GM10248 (cell line): ENCODE results near the gene MMD.
"Not testable (repeated sequence)": the region's sequence is repeated elsewhere in the genome, so short reads cannot be mapped to it uniquely, and the experiment has no call there.

Source experiments
- CTCF ChIA-PET: fragments of 300-600 bp; sonication (Branson Sonifier 250); formaldehyde crosslinking; extraction: SDS; loops from one replicate; lab custom pipeline; 2021; ENCODE audit warnings: antibody characterized with exemption; lab: Yijun Ruan, JAX
- POLR2A ChIA-PET: fragments of 350-650 bp; sonication (Branson Sonifier 250); formaldehyde crosslinking; extraction: SDS; loops from one replicate; lab custom pipeline; 2020; ENCODE audit warnings: antibody characterized with exemption; lab: Yijun Ruan, JAX
- DNase-seq: peaks from one replicate; pipeline ENCODE4 v3.0.0; 2012; ENCODE audit errors: extremely low spot score
- CTCF ChIP-seq: IDR thresholded peaks from 2 replicates; pipeline ENCODE4 v1.5.1; 2012; ENCODE audit warnings: mild to moderate bottlenecking, low read depth; ENCODE audit errors: extremely low read depth, missing control alignments, control extremely low read depth

MMD gene

GRCh38 chr17:55421179-55421934, at the start of gene MMD:
TSS of gene MMD (minus strand) at chr17:55421835. CDS start at chr17:55421695, 140 bp downstream.
- DNase-seq, result no peak
- CTCF ChIA-PET, result interaction anchor here (1.1 to 2.3 kb wide), 6 partner anchors 11 to 95 kb away, joined by 3 to 7 read pairs (median 4); no protein-coding TSS in a partner anchor
- POLR2A ChIA-PET, result no interaction called here
- no peak for TF ChIP-seq CTCF

GRCh38 chr17:55466671-55467070, 45.0 kb upstream of the MMD start:
- DNase-seq, result no peak
- CTCF ChIA-PET, result interaction anchor here (0.9 to 2.0 kb wide), 3 partner anchors 14 to 110 kb away, joined by 3 to 6 read pairs (median 4); no protein-coding TSS in a partner anchor
- TF ChIP-seq CTCF, result no peak
- POLR2A ChIA-PET, result no interaction called here

- DNase-seq, POLR2A ChIA-PET: not testable (repeated sequence)
- CTCF ChIA-PET, result interaction anchor here (0.9 to 2.0 kb wide), 2 partner anchors 15 to 18 kb away, joined by 3 to 6 read pairs; no protein-coding TSS in a partner anchor
Measured at GRCh38 chr17:55465771-55466170, 44.1 kb upstream of the MMD start.

GRCh38 chr17:55463600-55463999, 42.0 kb upstream of the MMD start:
- peak; percentile 53 for DNase-seq
- CTCF ChIA-PET, result interaction anchor here (1.3 kb wide), 1 partner anchor 51 kb away, joined by 3 read pairs; no protein-coding TSS in a partner anchor
- POLR2A ChIA-PET, result no interaction called here
- no peak for TF ChIP-seq CTCF

- ChIA-PET POLR2A (no interaction called here), CTCF (interaction anchor here (1.3 kb wide), 1 partner anchor 52 kb away, joined by 3 read pairs; no protein-coding TSS in a partner anchor)
- TF ChIP-seq CTCF, result no peak
- DNase-seq, result no peak
Measured at GRCh38 chr17:55462711-55463110, 41.1 kb upstream of the MMD start.

- TF ChIP-seq CTCF, result no peak
- ChIA-PET POLR2A (no interaction called here), CTCF (interaction anchor here (1.3 kb wide), 1 partner anchor 52 kb away, joined by 3 read pairs; no protein-coding TSS in a partner anchor)
- DNase-seq, result no peak
Measured at GRCh38 chr17:55462234-55462633, 40.6 kb upstream of the MMD start.

GRCh38 chr17:55458978-55459377, 37.3 kb upstream of the MMD start:
- peak; percentile 38 for DNase-seq
- CTCF ChIA-PET, result interaction anchor here (0.8 kb wide), 1 partner anchor 55 kb away, joined by 4 read pairs; no protein-coding TSS in a partner anchor
- POLR2A ChIA-PET, result no interaction called here
- TF ChIP-seq CTCF, result no peak
